Sigmoid colon (tissue), 3 donors: ENCODE measurements around the gene EXOC3L1.

Experiments used
- CTCF ChIP-seq, 4 experiments: fragments of 450-650 bp in 3 of 4; fragments of 200-600 bp in 1 of 4; IDR thresholded peaks; one replicate each; pipeline ENCODE4 v1.5.1; 2016 to 2019; ENCODE audit warnings: antibody characterized with exemption in 4 of 4, mild to moderate bottlenecking in 3 of 4, moderate library complexity in 2 of 4
- POLR2A ChIP-seq, 2 donors: fragments of 450-650 bp; IDR thresholded peaks; one replicate each; pipeline ENCODE4 v1.6.1; 2016; ENCODE audit warnings: antibody characterized with exemption in 2 of 2, mild to moderate bottlenecking in 2 of 2, moderate library complexity in 2 of 2

- TF ChIP-seq POLR2A (IDR thresholded peaks at IDR 0.05) (no peak), CTCF (IDR thresholded peaks at IDR 0.05) (no peak)
Measured at GRCh38 chr16:67165121-67166078, 24.5 kb downstream of the EXOC3L1 start.
